H1 (cell line): Measurements from ENCODE around the gene CAMK2B. TPM values are rescaled to one million over a fixed set of nuclear protein-coding genes. Genes with fewer than 3 reads are reported as not detected.
A peak's percentile ranks its signal among the peaks of the same experiment; 100 is the strongest.

ENCODE experiments used
- CTCF ChIA-PET: fragments of 300-600 bp; sonication (Branson Sonifier 250); formaldehyde crosslinking; loops from one replicate; lab custom pipeline; 2021; ENCODE audit not compliant: partially characterized antibody; lab: Charles Lee
- POLR2A ChIA-PET: fragments of 300-600 bp; sonication (Branson Sonifier 250); formaldehyde crosslinking; loops from one replicate; lab custom pipeline; 2021; ENCODE audit warnings: inconsistent platforms; ENCODE audit not compliant: partially characterized antibody; lab: Charles Lee
- DNase-seq, 2 experiments: peaks; one replicate each; pipeline versions ENCODE4 v3.0.0 to v3.0.0-alpha.2; 2010 to 2022; ENCODE audit warnings: low spot score in 2 of 2, low read depth in 1 of 2, mixed read lengths in 1 of 2
- FAIRE-seq: peaks from 2 replicates; lab custom pipeline; 2011; peaks lifted over from hg19 to GRCh38; lab: Jason Lieb, UNC
- H2AFZ ChIP-seq: 2 replicates; pipeline ENCODE4 v1.8.1; 2012; ENCODE audit warnings: low read length, inconsistent platforms
- H2AK5ac ChIP-seq: 2 replicates; pipeline ENCODE4 v1.6.1; 2013; ENCODE audit warnings: low read depth, low read length
- H2BK120ac ChIP-seq: replicated peaks from 2 replicates; pipeline ENCODE3; 2013; ENCODE audit warnings: low read depth, low read length, inconsistent platforms
- H2BK12ac ChIP-seq: 2 replicates; pipeline ENCODE4 v1.6.1; 2013; ENCODE audit warnings: low read depth, low read length
- H2BK15ac ChIP-seq: 2 replicates; pipeline ENCODE4 v1.6.1; 2013; ENCODE audit warnings: low read length
- H2BK20ac ChIP-seq: 2 replicates; pipeline ENCODE4 v1.6.1; 2013; ENCODE audit warnings: low read length
- H2BK5ac ChIP-seq: 2 replicates; pipeline ENCODE4 v1.6.1; 2013; ENCODE audit warnings: low read depth, low read length
- H3K14ac ChIP-seq: 2 replicates; pipeline ENCODE4 v1.6.1; 2013; ENCODE audit warnings: inconsistent platforms; ENCODE audit not compliant: insufficient read length
- H3K18ac ChIP-seq: 2 replicates; pipeline ENCODE4 v1.6.1; 2013; ENCODE audit warnings: low read length; ENCODE audit errors: extremely low read depth
- H3K23ac ChIP-seq: 2 replicates; pipeline ENCODE4 v1.6.1; 2013; ENCODE audit warnings: inconsistent platforms; ENCODE audit not compliant: insufficient read length
- H3K23me2 ChIP-seq: 2 replicates; pipeline ENCODE4 v1.6.1; 2013; ENCODE audit warnings: low read depth, low read length
- H3K27ac ChIP-seq: 2 replicates; pipeline ENCODE4 v1.6.1; 2011; ENCODE audit warnings: low read depth, low read length, inconsistent platforms
- H3K27me3 ChIP-seq, 4 experiments: replicated peaks in 1 of 4; 1 replicate in 1 of 4; 2 replicates in 3 of 4; pipeline versions ENCODE4 v1.6.1 to v1.8.1; 2011 to 2013; ENCODE audit warnings: low read length in 3 of 4, mild to moderate bottlenecking in 3 of 4, inconsistent platforms in 2 of 4, mixed read lengths in 2 of 4, moderate library complexity in 1 of 4; ENCODE audit not compliant: control insufficient read depth in 3 of 4, insufficient read depth in 3 of 4; ENCODE audit errors: extremely low read depth in 1 of 4
- H3K36me3 ChIP-seq, 4 experiments: 2 replicates each; pipeline versions ENCODE4 v1.6.1 to v1.8.1; 2011 to 2013; ENCODE audit warnings: mild to moderate bottlenecking in 4 of 4, low read length in 3 of 4, moderate library complexity in 2 of 4, control low read depth in 1 of 4, inconsistent platforms in 1 of 4; ENCODE audit not compliant: insufficient read depth in 4 of 4, control insufficient read depth in 2 of 4
- H3K4ac ChIP-seq: replicated peaks from 2 replicates; pipeline ENCODE3; 2013; ENCODE audit warnings: low read length, low read depth, mixed read lengths, inconsistent platforms; ENCODE audit not compliant: insufficient read length
- H3K4me1 ChIP-seq, 4 experiments: replicated peaks in 1 of 4; 1 replicate in 1 of 4; 2 replicates in 3 of 4; pipeline versions ENCODE4 v1.6.1 to v1.8.1; 2011 to 2013; ENCODE audit warnings: low read length in 3 of 4, inconsistent platforms in 2 of 4, mixed read lengths in 1 of 4; ENCODE audit not compliant: insufficient read depth in 4 of 4, control insufficient read depth in 3 of 4
- H3K4me2 ChIP-seq, 2 experiments: 2 replicates each; pipeline versions ENCODE4 v1.6.1 to v1.8.1; 2011 to 2013; ENCODE audit warnings: low read depth in 2 of 2, low read length in 2 of 2, control low read depth in 1 of 2, inconsistent platforms in 1 of 2, mild to moderate bottlenecking in 1 of 2; ENCODE audit not compliant: insufficient read depth in 1 of 2
- H3K4me3 ChIP-seq, 4 experiments: fragments of 200-600, 300-600 bp in 1 of 4; sonication (generic), shearing (Covaris generic), sonication (Bioruptor Twin) in 1 of 4; 2 replicates each; pipeline versions ENCODE4 v1.5.1 to v1.8.1; 2011 to 2016; ENCODE audit warnings: low read length in 4 of 4, low read depth in 3 of 4, control low read depth in 2 of 4, inconsistent platforms in 2 of 4, mild to moderate bottlenecking in 2 of 4, mixed read lengths in 1 of 4, moderate library complexity in 1 of 4; ENCODE audit not compliant: insufficient read depth in 2 of 4; ENCODE audit errors: extremely low read depth in 1 of 4
- H3K56ac ChIP-seq: replicated peaks from 2 replicates; pipeline ENCODE3; 2013; ENCODE audit warnings: low read depth, mild to moderate bottlenecking, mixed read lengths, low read length, inconsistent platforms; ENCODE audit not compliant: insufficient read length
- H3K79me1 ChIP-seq: 2 replicates; pipeline ENCODE4 v1.6.1; 2013; ENCODE audit warnings: low read depth, low read length, control low read depth
- H3K79me2 ChIP-seq, 2 experiments: 2 replicates each; pipeline versions ENCODE4 v1.6.1 to v1.8.1; 2012 to 2013; ENCODE audit warnings: low read length in 2 of 2, mild to moderate bottlenecking in 2 of 2, inconsistent platforms in 1 of 2; ENCODE audit not compliant: insufficient read depth in 2 of 2, control insufficient read depth in 1 of 2
- H3K9ac ChIP-seq, 4 experiments: replicated peaks in 1 of 4; 1 replicate in 1 of 4; 2 replicates in 3 of 4; pipeline versions ENCODE4 v1.6.1 to v1.8.1; 2011 to 2013; ENCODE audit warnings: low read depth in 3 of 4, low read length in 3 of 4, control low read depth in 2 of 4, mild to moderate bottlenecking in 2 of 4, moderate library complexity in 2 of 4, inconsistent platforms in 1 of 4; ENCODE audit errors: extremely low read depth in 1 of 4
- H3K9me3 ChIP-seq, 2 experiments: 2 replicates each; pipeline versions ENCODE4 v1.6.1 to v1.8.1; 2012 to 2013; ENCODE audit warnings: mild to moderate bottlenecking in 2 of 2, moderate library complexity in 2 of 2, control low read depth in 1 of 2, inconsistent platforms in 1 of 2, low read depth in 1 of 2, low read length in 1 of 2, mixed read lengths in 1 of 2; ENCODE audit not compliant: insufficient read depth in 2 of 2
- H4K20me1 ChIP-seq, 2 experiments: replicated peaks in 1 of 2; 2 replicates each; pipeline versions ENCODE3 to v1.8.1; 2011 to 2013; ENCODE audit warnings: inconsistent platforms in 2 of 2, low read length in 2 of 2, mild to moderate bottlenecking in 1 of 2; ENCODE audit not compliant: insufficient read depth in 2 of 2, control insufficient read depth in 1 of 2
- H4K5ac ChIP-seq: 2 replicates; pipeline ENCODE4 v1.6.1; 2013; ENCODE audit warnings: low read length, low read depth, mixed read lengths, inconsistent platforms; ENCODE audit not compliant: insufficient read length
- H4K8ac ChIP-seq: 2 replicates; pipeline ENCODE4 v1.8.0; 2013; ENCODE audit warnings: mild to moderate bottlenecking, moderate library complexity, low read length, inconsistent platforms; ENCODE audit not compliant: insufficient read depth; ENCODE audit errors: extremely low read depth
- H4K91ac ChIP-seq: replicated peaks from 2 replicates; pipeline ENCODE3; 2013; ENCODE audit warnings: low read length, mixed read lengths, inconsistent platforms; ENCODE audit not compliant: insufficient read length
- CBX8 ChIP-seq: fragments of 300-800, 300-1000 bp; sonication (generic); IDR thresholded peaks from 2 replicates; pipeline ENCODE4 v1.7.1; 2016; ENCODE audit warnings: low read depth, low read length, borderline replicate concordance
- CHD2 ChIP-seq: IDR thresholded peaks from 2 replicates; pipeline ENCODE4 v1.6.1; 2012; ENCODE audit warnings: low read length, improper control_type of control experiment
- CREB1 ChIP-seq: IDR thresholded peaks from 2 replicates; pipeline ENCODE4 v1.6.1; 2012; ENCODE audit warnings: inconsistent platforms
- EZH2 ChIP-seq: fragments of 200-600 bp; sonication (generic); IDR thresholded peaks from 2 replicates; pipeline ENCODE4 v1.7.1; 2012; ENCODE audit warnings: low read depth, mild to moderate bottlenecking, moderate library complexity, low read length, inconsistent platforms; ENCODE audit not compliant: severe bottlenecking
- KDM1A ChIP-seq: fragments of 200-600, 300-600 bp; sonication (generic); IDR thresholded peaks from 2 replicates; pipeline ENCODE4 v1.7.1; 2016; ENCODE audit warnings: mild to moderate bottlenecking, low read length, borderline replicate concordance
- POLR2A ChIP-seq, 2 experiments: IDR thresholded peaks; 1 replicate in 1 of 2; 2 replicates in 1 of 2; pipeline ENCODE4 v1.6.1; 2011; ENCODE audit warnings: low read depth in 2 of 2, low read length in 2 of 2, mild to moderate bottlenecking in 2 of 2; ENCODE audit errors: control extremely low read depth in 1 of 2
- POLR2AphosphoS5 ChIP-seq: IDR thresholded peaks from 2 replicates; pipeline ENCODE4 v1.6.1; 2011; ENCODE audit warnings: low read depth, low read length
- SIN3A ChIP-seq, 2 experiments: IDR thresholded peaks in 1 of 2; conservative IDR thresholded peaks in 1 of 2; 2 replicates each; pipeline ENCODE4 v1.6.1; 2011 to 2012; ENCODE audit warnings: low read length in 2 of 2, improper control_type of control experiment in 1 of 2, low read depth in 1 of 2, mild to moderate bottlenecking in 1 of 2
- SIRT6 ChIP-seq: IDR thresholded peaks from one replicate; pipeline ENCODE4 v1.7.1; 2012; ENCODE audit warnings: low read length, inconsistent platforms
- SIX5 ChIP-seq: IDR thresholded peaks from 2 replicates; pipeline ENCODE4 v1.6.1; 2011; ENCODE audit warnings: mild to moderate bottlenecking, low read depth, low read length
- SP1 ChIP-seq: IDR thresholded peaks from 2 replicates; pipeline ENCODE4 v1.6.1; 2011; ENCODE audit warnings: low read depth, low read length
- YY1 ChIP-seq: IDR thresholded peaks from 2 replicates; pipeline ENCODE4 v1.6.1; 2011; ENCODE audit warnings: low read depth, mild to moderate bottlenecking, low read length
- whole genome bisulfite sequencing, 2 experiments: shearing (Covaris generic) in 1 of 2; methylation state at CpG; one replicate each; pipeline versions ENCODE4 v1.1.6 to v1.1.7; 2013 to 2015; ENCODE audit warnings: low lambda C conversion rate in 2 of 2, mixed read lengths in 2 of 2, inconsistent platforms in 1 of 2, low coverage in 1 of 2, missing lambda C conversion rate in 1 of 2; ENCODE audit not compliant: insufficient replicate concordance in 2 of 2, insufficient coverage in 1 of 2, insufficient read length in 1 of 2; ENCODE audit errors: extremely low coverage in 1 of 2, missing lambda C conversion rate in 1 of 2; 5-methylcytosine and 5-hydroxymethylcytosine counted together
- polyA plus RNA-seq, 7 experiments: library from polyadenylated mRNA; depleted of rRNA in 3 of 7; stranded (reverse) in 5 of 7; unstranded in 2 of 7; fragments of >200 nt in 5 of 7; fragments of 200-250 nt in 2 of 7; gene quantifications; 1 replicate in 5 of 7; 2 replicates in 1 of 7; 4 replicates in 1 of 7; pipeline versions ENCODE4 v1.2.1 to v1.2.3, GENCODE V29; 2011 to 2013; ENCODE audit warnings: missing spikeins in 2 of 7, mixed read lengths in 2 of 7
- total RNA-seq: library from RNA; stranded (reverse); fragmentation: NEBNext Ultra II Directional; extraction: Animal tissue kit (Norgen Biotek cat#: 25700); gene quantifications from 2 replicates; pipeline ENCODE4 v1.2.1, GENCODE V29; 2021
- TF ChIP-seq, protein P1 (sequence below): IDR thresholded peaks from 2 replicates; pipeline ENCODE4 v1.6.1; 2012; ENCODE audit warnings: inconsistent platforms
- TF ChIP-seq, protein P2 (sequence below): IDR thresholded peaks from 2 replicates; pipeline ENCODE4 v1.6.1; 2011; ENCODE audit warnings: low read length, improper control_type of control experiment

The CAMK2B gene
- total and polyA plus RNA-seq, 2 of the 8 experiments (the other 6 are each of a cell fraction or from before 2014, with no cell fraction given): 0.05 to 0.15 TPM

DNA sequence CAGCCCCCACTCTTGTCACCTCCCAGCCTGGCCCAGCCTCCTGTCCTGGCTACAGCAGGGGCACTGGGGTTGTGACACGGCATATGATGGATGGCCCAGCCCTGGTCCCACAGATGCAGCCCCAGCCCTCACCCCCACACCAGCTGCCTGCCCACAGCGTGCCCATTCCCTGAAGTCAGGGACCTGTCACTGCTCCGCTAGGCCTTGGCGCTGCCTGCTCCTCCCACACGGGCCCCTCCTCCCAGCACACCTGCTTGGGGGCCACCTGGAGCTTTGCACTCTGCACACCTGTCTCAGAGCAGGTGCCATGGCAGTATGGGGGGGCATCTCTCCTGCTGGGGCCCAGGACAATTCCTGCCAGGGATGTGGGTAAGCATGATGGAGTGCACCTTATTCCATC, 139.7 kb downstream of the CAMK2B start:
- no peak overlapping the region for H2BK120ac ChIP-seq
- H2BK5ac ChIP-seq: no peak overlapping the region
- DNase-seq: no peak
- 0 out of 2 replicates have a peak overlapping the region, but pooled peaks have one; percentile 27 for H2BK12ac ChIP-seq
- no peak overlapping the region for H3K27ac ChIP-seq
- WGBS, 2 experiments: 77% methylated on average over 5 of the region's 5 CpGs; no CpG with 5 or more reads in 1 of the 2 experiments
- peaks cover 10 to 12% of the 10 kb centered on the region in 2 experiments; a peak in 2 of 4 replicates for H3K9me3 ChIP-seq
- H3K4me2 ChIP-seq: no peak overlapping the region
- CTCF ChIA-PET: interaction anchor here (0.6 to 1.3 kb wide), 5 partner anchors 10 to 55 kb away, joined by 3 to 4 read pairs (median 3); partner anchors contain the start of gene YKT6
- H4K91ac ChIP-seq: no peak overlapping the region
- H2AK5ac ChIP-seq: no peak overlapping the region
- H3K36me3 ChIP-seq: no peaks in the 10 kb centered on the region
- no peak overlapping the region for H4K8ac ChIP-seq
- H3K4ac ChIP-seq: no peak overlapping the region
- no peaks in the 10 kb centered on the region for H4K20me1 ChIP-seq
- H3K27me3 ChIP-seq: peaks cover 0 to 3% (median 0%) of the 10 kb centered on the region in 4 experiments; a peak in 3 of 7 replicates
- no peaks in the 10 kb centered on the region for H3K79me2 ChIP-seq
- no peak overlapping the region for H3K9ac ChIP-seq
- no peak overlapping the region; the same call in 1 of the 2 replicates for H3K18ac ChIP-seq
- no peak overlapping the region for H3K56ac ChIP-seq
- no peak overlapping the region for H3K14ac ChIP-seq
- POLR2A ChIA-PET: interaction anchor here (0.6 kb wide), 1 partner anchor 141 kb away, joined by 3 read pairs; no protein-coding TSS in a partner anchor
- peaks cover 0 to 4% (median 2%) of the 10 kb centered on the region in 4 experiments; a peak in 5 of 7 replicates for H3K4me1 ChIP-seq
- no peak overlapping the region for H2BK20ac ChIP-seq
- no peak overlapping the region for H2AFZ ChIP-seq
- H3K4me3 ChIP-seq: no peak overlapping the region
- H2BK15ac ChIP-seq: no peak overlapping the region
- H3K79me1 ChIP-seq: no peaks in the 10 kb centered on the region
- no peak overlapping the region for H4K5ac ChIP-seq
- H3K23me2 ChIP-seq: no peaks in the 10 kb centered on the region
- FAIRE-seq: no peak
- H3K23ac ChIP-seq: no peak overlapping the region
- TF ChIP-seq CREB1 (no peak), SIN3A (conservative IDR thresholded peaks at IDR 0.05 in 1 of 2, IDR thresholded peaks at IDR 0.05 in 1 of 2; ENCODE audit: low read depth in 1 of 2, low read length in 2 of 2) (no peak), YY1 (no peak), SIX5 (no peak), POLR2A (IDR thresholded peaks at IDR 0.05; ENCODE audit: control extremely low read depth in 1 of 2, low read depth in 2 of 2, low read length in 2 of 2) (no peak), EZH2 (no peak), SP1 (no peak), SIRT6 (no peak), POLR2AphosphoS5 (no peak), CHD2 (no peak), CBX8 (no peak), KDM1A (no peak)
- TF ChIP-seq, protein P1, sequence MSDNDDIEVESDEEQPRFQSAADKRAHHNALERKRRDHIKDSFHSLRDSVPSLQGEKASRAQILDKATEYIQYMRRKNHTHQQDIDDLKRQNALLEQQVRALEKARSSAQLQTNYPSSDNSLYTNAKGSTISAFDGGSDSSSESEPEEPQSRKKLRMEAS: no peak
- TF ChIP-seq, protein P2, sequence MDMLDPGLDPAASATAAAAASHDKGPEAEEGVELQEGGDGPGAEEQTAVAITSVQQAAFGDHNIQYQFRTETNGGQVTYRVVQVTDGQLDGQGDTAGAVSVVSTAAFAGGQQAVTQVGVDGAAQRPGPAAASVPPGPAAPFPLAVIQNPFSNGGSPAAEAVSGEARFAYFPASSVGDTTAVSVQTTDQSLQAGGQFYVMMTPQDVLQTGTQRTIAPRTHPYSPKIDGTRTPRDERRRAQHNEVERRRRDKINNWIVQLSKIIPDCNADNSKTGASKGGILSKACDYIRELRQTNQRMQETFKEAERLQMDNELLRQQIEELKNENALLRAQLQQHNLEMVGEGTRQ: no peak
